ENCODE data around the gene ADK. TPM values are rescaled to one million over a fixed set of nuclear protein-coding genes. Genes with fewer than 3 reads are reported as not detected.
A peak's percentile ranks its signal among the peaks of the same experiment; 100 is the strongest.
"Not testable (repeated sequence)": the region's sequence is repeated elsewhere in the genome, so short reads cannot be mapped to it uniquely, and the experiment has no call there.

The ADK gene
- total RNA-seq, 1 donor from 2014 or later = 40.8 TPM

DNA sequence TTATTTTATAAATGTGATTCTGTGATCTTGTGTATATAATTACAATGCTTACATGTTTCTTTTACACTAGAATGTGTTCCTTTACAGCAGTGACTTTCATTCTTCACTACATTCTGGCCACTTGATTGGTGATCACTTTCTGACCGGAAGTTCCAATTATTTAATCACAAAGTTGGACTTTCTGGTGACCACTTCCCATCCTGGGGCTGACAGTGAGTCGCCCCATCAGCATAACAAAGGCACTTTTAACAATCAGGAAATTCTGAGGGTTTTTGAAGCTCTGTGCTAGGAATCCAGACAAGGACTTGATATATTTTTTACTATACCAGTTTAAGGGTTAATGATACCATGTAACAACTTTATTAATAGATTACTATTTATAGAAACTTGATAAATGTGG lies 393.1 kb downstream of the ADK start:
- no peak for DNase-seq (ENCODE audit: low spot score)

DNA sequence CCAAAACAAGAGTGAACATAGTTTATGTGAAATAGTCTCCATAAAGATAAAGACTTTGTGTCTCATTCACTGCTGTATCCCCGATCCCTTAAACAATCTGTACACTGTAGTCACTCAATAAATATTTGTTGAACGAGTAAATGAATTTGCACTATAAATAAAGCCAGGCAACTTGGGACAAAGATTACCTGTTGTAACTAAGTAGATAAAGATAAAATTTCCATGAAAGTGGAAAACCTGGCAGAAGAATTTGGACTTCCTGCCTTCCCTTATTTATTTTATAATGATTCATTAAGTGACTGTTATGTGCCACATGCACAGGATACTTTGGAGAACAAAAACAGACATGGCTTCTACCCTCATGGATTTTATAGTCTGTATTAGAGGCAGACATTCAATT lies 397.7 kb downstream of the ADK start:
- DNase-seq (ENCODE audit: low spot score) = no peak

DNA sequence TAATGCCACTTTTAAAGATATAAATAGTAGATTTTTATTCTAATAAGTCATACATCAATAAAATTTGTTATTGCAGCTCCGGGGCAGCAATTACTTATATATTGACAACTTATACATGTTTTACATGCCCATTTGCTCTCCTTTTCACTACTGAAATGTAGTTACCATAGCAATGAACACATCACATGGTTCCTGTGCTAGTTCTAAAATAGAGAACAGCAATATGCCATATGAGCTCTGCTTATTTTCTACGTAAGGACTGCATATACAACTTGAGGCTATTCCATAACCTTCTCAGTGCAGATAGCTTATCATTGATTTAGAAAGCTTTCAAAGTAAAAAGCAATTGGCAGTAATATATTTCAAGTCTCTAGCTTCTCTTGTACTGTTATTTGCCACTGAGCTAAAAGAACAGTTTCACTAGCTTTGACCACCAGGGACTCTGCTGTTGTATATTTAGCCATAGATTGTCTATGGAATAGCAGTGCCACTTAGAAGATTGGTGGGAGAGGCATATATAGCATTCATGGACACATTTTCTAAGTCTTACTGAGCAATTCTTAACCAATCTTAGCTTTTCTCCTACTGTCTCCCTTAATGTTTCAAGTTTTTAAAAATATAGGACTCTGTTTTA lies 405.2 kb downstream of the ADK start:
- DNase-seq (ENCODE audit: low spot score) = no peak

DNA sequence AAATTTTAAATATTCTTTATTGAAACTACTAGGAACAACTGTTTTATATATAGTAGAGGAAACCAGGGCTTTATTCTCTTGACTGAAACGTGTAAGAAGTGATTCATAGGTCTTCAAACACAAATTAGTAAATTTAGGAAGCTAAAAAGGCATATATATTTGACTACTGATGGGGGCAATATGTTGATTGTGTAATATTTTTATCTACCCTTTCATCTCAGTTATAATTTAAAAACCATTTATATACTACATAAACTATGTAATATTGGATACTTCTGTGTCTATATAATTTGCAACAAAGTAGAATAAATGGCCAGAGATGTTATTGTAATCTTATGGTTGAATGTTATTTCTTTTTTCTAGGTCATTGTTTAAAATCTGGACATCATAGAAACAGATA lies 406.1 kb downstream of the ADK start:
- DNase-seq (ENCODE audit: low spot score) = no peak

DNA sequence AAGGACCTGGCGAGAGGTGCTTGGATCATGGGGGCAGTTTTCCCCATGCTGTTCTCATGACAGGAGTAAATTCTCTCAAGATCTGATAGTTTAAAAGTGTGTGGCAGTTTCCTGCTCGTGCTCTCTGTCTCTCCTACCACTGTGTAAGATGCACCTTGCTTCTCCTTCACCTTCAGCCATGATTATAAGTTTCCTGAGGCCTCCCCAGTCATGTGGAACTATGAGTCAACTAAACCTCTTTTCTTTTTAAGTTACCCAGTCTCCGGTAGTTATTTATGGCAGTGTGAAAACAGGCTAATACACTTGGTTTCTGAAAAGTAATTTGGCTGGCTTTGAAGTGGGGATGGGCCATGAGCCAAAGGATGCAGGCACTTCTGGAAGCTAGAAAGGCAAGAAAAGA lies 407.4 kb downstream of the ADK start:
- DNase-seq (ENCODE audit: low spot score) = no peak

DNA sequence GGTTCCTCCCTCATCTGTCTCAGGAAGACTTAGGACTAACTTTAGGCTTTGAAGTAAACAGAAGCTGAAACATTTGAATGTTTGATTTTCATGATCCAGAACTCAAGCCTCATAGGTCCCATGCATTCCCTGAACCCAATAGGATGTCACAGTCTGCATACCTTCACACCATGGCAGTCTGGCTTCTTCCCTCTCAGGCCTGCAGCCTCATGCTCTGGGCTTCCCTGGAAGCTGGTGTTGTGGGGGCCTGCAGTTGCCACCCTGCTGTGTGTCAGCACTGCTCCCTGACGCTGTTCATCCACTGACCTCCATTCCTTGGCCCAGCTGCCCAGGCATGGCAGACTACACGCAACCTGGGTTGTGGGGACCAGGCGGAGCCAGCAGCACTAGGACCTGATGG lies 407.9 kb downstream of the ADK start:
- no peak for DNase-seq (ENCODE audit: low spot score)

DNA sequence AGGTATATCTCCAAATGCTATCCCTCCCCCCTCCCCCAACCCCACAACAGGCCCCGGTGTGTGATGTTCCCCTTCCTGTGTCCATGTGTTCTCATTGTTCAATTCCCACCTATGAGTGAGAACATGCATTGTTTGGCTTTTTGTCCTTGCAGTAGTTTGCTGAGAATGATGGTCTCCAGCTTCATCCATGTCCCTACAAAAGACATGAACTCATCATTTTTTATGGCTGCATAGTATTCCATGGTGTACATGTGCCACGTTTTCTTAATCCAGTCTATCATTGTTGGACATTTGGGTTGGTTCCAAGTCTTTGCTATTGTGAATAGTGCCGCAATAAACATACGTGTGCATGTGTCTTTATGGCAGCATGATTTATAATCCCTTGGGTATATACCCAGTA lies 417.9 kb downstream of the ADK start:
- DNase-seq (ENCODE audit: low spot score) = not testable (repeated sequence)

DNA sequence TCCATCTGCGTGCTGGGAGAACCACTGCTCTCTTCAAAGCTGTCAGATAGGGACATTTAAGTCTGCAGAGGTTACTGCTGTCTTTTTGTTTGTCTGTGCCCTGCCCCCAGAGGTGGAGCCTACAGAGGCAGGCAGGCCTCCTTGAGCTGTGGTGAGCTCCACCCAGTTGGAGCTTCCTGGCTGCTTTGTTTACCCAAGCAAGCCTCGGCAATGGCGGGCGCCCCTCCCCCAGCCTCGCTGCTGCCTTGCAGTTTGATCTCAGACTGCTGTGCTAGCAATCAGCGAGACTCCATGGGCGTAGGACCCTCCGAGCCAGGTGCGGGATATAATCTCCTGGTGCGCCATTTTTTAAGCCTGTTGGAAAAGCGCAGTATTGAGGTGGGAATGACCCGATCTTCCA lies 422.5 kb downstream of the ADK start:
- not testable (repeated sequence) for DNase-seq (ENCODE audit: low spot score)

DNA sequence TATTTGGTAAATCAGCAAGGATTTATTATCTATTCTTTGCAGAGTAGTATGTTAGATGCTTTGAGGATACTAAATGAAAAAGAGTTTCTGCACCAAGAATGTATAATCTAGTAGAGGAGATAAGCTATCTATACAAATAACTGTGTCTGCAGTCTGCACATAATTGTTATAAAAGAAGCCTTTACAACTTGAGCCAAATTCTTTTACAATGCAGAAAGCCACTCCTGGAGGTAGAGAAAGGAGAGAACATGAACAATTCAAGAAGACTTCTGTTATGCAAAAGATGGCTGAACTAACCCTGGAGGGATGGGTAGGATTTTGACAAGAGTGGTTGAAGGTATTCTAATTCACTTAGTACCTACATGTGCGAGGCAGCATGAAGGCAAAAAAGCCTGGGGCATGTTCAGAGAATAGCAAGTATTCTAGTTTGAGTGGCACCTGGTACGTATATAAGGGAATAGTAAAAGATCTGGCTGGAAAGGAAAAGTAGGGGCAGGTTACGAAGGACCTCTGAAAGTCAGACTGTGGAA lies 424.2 kb downstream of the ADK start:
- no peak for DNase-seq (ENCODE audit: low spot score)

DNA sequence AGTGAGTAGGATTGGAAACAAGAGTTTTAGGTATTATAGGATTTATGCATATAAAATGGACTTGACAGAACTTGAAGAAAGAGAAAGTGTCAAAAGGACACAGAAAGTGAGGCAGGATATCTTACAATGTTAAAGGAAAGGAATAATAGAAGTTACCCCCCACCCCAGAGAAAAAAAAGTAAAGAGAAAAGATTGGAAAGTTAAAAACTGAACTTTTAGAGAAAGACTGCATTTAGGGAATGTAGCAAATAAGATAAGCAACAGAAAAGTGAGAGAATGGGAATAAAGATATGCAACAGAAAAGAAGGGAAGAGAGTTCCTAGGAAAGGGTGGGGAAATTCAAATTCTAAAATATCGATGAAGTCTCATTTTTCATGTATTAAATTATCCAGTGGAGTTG lies 424.9 kb downstream of the ADK start:
- no peak for DNase-seq (ENCODE audit: low spot score)

DNA sequence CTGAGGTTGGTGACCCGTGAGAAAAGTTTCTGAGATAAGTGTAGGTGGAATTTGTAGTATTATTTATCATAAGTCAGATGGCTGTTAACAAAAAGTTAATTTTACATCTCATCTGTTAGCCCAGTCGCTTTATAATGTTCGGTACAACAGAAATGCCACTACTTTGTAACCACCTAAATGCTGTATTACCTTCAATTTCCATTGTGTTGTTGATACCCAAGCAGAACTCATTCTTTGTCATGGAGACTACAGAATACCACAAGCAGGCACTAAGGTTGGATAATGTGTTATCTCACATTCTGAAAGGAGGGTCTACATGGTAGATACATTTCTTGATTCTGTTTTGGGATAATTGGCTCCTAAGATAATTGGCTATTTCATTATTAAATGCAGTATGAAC lies 425.6 kb downstream of the ADK start:
- DNase-seq (ENCODE audit: low spot score) = no peak

DNA sequence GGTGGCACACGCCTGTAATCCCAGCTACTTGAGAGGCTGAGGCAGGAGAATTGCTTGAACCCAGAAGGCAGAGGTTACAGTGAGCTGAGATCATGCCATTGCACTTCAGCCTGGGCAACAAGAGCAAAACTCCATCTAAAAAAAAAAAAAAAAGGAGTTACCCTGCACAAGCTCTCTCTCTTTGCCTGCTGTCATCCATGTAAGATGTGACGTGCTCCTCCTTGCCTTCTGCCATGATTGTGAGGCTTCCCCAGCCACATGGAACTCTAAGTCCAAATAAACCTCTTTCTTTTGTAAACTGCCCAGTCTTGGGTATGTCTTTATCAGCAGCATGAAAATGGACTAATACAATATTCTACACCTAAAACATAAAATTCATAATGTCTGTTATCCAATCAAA lies 429.4 kb downstream of the ADK start:
- not testable (repeated sequence) for DNase-seq (ENCODE audit: low spot score)

DNA sequence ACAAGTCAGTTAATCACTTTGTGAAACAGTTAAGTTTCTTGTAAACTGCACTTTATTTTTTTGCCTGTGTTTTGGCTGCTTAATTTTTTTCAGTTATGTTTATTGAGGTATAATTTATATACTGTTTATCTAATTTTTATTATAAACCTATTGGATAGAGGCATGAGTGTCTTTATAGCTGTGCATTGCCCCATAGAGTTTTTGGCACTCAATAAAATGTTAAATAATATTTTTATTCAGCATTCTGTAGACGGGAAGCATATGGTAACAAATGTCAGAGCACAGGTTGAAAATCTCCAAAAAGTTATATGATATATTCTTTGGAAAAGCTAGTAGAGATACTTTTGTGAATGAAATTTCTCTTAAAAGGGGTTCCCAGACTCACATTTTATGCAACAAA lies 431.5 kb downstream of the ADK start:
- DNase-seq (ENCODE audit: low spot score) = no peak

DNA sequence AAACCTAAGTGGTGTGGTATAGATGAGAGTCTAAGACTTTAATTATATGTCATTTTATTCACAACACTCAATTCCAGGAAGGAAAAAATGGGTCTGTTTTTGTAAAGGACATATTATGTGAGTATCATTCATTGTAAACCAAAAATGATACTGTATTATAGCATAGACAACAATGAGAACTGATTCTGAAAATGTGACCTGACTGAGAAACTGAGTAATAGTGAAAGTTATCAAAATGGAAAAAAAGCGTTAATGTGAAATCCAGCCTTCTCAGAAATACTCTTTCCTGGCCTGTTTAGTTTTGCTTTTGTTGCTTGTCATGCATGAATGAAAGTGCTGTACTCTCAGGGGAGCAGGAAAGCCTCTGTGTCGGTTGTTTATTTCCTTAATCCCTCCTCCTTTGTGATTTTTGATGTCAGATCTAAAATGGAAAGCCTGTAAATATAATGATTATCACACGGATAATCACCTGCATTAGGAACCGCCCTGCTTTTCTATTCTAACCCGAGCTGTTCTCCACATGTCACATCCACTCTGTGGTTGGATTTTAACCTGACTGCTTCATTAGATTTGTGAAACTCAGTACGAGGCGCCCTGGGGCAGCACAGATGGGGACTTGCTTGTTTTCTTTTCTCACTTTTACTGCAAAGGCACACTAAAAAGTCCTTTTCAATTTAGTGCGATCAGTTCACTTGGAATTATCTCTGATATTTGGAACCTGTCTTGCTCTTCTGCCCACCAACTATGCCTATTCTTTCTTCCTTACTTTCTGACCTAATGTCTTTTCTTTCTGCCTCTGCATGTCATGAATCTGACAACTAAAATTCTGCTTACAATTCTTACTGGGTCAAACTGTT lies 434.4 kb downstream of the ADK start:
- no peak for DNase-seq (ENCODE audit: low spot score)

DNA sequence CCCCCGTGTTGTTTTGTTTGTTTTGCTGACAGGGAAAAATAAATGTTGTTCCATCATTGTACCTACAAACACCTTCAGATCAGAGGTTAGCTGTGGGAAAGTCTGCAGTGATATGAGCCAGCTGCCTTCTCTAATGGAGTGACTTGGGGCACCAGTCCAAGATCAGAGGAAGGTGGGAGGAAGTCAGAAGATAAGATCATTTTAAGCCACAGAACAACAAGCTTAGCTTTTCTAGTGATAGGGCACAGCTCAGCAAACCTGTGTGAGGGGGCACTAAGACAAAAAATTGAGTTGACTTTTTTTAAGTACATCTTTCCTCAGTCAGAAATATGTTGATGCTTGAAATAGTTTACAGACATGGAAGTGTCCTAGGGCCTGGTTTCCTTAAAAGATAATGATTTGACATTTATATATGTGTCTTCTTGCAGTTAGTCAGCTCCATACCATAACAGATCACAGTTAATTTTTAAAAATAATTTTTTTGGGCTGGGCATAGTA lies 435.1 kb downstream of the ADK start:
- DNase-seq (ENCODE audit: low spot score) = no peak

DNA sequence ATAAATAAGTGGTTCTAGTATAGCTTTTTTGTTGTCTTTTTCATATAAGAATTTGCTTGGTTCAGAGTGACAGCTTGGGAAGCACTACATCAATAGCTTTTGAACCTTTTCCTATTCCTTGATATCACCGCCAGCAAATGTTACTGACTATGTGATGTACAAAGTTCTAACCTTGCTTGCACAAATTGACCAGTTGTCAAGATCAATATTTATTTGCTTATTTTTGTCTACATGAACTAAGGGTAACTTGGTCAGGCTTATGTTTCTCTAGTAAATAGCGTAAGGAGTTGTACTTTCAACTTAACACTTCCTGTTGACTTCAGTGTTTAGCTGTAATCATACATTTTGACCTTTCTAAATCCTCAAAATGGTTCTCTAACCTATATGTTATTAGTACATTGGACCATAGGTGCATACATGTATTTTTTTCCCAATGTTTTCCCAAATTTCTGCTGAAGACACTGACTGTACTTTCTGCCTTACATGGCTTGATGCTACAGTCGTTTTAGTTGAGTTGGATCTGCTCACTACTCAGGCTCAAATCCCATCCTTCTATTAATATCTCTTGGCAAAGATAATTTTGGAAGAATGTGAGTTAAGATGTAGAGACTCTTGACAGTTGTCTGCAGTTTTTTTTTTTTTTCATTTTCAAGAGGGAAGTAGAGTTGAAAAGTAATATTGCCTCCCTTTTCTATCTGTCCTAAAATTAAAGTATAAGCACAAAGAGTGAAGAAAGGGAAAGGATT lies 436.3 kb downstream of the ADK start:
- no peak for DNase-seq (ENCODE audit: low spot score)

DNA sequence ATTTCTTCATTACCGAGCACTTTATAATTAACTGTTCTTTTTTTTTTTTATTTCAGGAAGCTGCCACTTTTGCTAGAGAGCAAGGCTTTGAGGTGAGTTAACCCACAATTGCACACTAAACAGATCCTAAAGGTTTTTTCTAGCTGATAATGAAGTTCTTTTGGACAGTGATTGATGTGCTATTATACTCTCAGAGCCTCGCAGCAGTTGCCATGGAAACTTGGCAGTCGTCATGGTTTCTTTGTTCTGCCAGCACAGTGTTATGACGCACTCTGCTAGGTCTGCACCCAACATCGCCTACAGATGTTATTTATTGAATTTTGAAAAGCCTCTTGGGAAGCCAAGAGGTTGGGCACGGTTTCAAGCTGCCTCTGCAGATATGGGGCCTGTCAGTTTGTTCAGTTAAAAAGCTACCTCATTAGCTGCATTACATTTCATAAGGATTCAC lies 438.2 kb downstream of the ADK start:
- peak; percentile 88 for DNase-seq (ENCODE audit: low spot score)

DNA sequence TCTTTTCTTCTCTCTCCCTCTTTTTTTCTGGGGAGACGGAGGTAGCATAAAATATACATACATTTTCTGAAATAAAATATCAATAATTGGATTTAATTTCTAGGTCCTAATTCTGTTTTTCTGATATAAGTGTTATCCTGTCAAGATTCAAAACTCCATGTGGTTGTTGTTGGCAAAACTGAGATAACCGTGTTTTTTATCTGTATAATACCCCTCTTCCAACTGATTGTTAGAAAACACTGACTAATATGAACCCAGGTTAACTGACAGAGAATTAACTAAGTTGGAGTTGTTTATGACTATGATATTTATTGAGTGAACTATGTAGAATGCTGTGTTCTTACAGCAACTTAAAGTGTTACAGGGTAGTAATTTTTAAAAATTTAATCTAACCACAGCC lies 438.8 kb downstream of the ADK start:
- no peak for DNase-seq (ENCODE audit: low spot score)

DNA sequence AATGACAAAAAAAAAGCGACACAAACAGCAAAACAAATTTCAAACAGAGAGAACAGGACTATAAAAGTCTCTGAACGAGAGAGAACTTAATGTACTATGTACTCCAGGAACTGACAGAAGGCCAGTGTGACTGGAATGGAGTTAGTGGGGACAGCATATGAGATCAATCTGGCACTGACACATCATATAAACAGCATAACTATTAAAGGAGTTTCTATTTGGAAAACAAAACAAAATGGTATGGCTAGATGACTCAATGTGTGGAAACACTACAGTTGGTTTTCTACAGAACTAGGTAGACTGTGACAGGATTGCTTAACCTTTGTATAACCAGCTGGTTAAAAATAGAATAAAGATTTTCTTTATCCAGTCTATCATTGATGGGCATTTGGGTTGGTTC lies 442.4 kb downstream of the ADK start:
- DNase-seq (ENCODE audit: low spot score) = no peak

DNA sequence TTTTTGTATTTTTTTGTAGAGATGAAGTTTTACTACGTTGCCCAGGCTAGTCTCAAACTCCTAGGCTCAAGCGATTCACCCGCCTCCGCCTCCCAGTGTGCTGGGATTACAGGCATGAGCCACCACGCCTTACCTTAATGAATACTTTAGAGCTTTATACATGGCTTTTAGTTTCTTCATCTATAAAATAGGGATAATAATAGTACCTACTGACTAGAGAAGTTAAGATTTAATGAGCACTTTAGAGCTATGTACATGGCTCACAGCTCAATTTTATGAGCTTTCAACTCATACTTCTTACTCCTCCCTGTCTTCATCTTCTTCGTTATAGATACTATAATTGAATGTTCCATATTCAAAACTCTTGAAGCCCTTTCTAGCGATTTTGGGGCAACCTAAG lies 445.7 kb downstream of the ADK start:
- DNase-seq (ENCODE audit: low spot score) = no peak

DNA sequence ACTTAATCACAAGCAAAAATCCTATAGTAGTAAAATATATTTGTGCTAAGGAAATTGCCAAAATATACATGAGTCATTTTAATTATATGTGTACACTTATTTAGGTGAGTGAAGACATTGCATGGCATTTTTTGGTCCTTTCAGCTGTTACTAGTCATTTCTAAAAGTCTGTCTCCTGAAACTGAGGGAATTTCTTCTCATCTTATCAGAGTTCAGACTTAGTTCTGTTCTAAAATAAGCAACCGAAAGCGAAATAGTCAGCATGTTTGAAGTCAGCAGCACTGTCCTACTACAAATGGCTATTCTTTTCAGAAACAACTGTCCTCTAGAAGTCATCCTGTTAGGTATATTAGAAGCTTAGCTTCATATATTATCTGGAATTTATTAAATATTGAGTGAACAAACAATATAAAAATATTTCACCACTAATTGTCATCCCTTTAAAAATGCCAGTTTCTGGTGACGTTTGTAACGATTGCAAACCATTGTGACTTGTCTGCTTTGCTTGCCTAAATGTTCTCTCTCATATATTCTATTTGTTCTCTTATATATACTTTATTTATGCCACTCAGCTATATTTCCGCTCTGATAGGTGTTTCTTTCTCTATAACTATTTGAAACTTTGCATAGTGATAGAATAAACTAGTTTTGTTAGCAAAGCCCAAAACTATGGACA lies 448.0 kb downstream of the ADK start:
- DNase-seq (ENCODE audit: low spot score) = no peak

DNA sequence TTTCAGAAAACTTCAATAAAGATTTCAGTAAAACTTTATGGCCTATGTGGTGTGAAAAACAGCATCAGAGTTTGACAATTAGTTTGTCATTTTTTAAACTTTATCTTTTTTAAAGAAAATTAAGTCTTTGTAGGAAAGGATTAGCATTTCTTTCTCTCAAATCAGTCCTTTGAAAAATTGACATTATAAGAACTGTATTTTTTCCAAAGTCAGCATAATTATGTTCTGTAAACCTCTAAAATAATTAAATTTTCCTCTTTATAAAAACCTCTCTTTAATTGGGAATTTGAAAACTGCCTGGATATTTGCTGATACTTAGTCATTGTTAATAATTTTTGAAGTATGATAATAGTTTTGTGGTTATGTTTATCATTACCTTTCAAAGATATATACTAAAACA lies 448.7 kb downstream of the ADK start:
- no peak for DNase-seq (ENCODE audit: low spot score)

Data from ureter (tissue), 1 donor.